Left lobe of liver (tissue), 2 donors: ENCODE results near the gene SLC35G1. TPM values are rescaled to one million over a fixed set of nuclear protein-coding genes. Genes with fewer than 3 reads are reported as not detected.

ENCODE experiments used
- ATAC-seq: fragments of 200-7000 bp; cut with Tn5 transposase; one replicate; pipeline ENCODE4 v1.9.1; 2020; ENCODE audit warnings: mild to moderate bottlenecking, moderate library complexity
- DNase-seq: peaks from one replicate; pipeline ENCODE4 v3.0.0-alpha.2; 2020; ENCODE audit warnings: low spot score
- total RNA-seq: library from RNA; stranded (reverse); gene quantifications from one replicate; pipeline ENCODE4 v1.2.1, GENCODE V29; 2021
- donor health status: DM: no; HTN: no; CAD: no; lungs with moderate emphysema.
- donor health status: DM: no; HTN: yes; CAD: no.

SLC35G1 gene, protein sequence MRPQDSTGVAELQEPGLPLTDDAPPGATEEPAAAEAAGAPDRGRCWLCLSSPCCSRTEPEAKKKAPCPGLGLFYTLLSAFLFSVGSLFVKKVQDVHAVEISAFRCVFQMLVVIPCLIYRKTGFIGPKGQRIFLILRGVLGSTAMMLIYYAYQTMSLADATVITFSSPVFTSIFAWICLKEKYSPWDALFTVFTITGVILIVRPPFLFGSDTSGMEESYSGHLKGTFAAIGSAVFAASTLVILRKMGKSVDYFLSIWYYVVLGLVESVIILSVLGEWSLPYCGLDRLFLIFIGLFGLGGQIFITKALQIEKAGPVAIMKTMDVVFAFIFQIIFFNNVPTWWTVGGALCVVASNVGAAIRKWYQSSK
- 2.9 TPM for total RNA-seq

- DNase-seq: peak; percentile 83
- peak; percentile 96 for ATAC-seq
Measured at GRCh38 chr10:93893646-93894515, at the start of gene SLC35G1. TSS of gene SLC35G1 (plus strand) at chr10:93893978. CDS start at chr10:93894034, 56 bp downstream.

DNA sequence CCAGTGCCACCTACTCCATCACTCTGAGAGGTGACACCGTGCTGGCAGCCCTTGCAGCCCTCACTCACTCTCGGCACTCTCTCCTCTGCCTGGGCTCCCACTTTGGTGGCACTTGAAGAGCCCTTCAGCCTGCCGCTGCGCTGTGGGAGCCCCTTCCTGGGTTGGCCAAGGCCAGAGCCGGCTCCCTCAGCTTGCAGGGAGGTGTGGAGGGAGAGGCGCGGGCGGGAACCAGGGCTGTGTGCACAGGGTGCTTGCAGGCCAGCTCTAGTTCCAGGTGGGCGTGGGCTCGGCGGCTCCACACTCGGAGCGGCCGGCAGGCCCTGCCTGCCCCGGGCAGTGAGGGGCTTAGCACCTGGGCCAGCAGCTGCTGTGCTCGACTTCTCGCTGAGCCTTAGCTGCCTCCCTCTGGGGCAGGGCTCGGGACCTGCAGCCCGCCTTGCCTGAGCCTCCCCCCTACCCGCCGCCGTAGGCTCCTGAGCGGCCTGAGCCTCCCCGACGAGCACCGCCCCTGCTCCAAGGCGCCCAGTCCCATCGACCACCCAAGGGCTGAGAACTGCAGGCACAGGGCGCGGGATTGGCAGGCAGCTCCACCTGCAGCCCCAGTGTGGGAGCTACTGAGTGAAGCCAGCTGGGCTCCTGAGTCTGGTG lies 48.7 kb upstream of the SLC35G1 start:
- ATAC-seq: no peak
- no peak for DNase-seq

DNA sequence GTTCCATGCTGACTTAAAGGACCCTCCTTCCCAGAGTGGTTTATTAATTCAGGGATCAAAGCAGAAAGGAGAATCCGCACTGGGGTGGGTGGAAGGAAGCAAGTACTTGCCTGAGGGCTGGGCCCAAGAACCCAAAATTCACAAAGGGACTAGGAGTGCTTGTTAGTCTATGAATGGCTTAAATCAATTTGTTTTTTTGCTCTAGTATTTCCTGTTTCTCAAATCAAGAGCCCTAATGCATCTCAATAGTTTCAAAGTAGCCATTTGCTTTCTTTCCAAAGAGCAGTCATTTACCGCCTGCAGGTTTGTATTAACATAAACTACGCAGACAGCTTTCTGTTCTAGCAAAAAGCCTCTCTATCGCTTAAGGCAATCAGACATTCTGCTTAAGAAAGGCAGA lies 44.2 kb upstream of the SLC35G1 start:
- no peak for ATAC-seq

DNA sequence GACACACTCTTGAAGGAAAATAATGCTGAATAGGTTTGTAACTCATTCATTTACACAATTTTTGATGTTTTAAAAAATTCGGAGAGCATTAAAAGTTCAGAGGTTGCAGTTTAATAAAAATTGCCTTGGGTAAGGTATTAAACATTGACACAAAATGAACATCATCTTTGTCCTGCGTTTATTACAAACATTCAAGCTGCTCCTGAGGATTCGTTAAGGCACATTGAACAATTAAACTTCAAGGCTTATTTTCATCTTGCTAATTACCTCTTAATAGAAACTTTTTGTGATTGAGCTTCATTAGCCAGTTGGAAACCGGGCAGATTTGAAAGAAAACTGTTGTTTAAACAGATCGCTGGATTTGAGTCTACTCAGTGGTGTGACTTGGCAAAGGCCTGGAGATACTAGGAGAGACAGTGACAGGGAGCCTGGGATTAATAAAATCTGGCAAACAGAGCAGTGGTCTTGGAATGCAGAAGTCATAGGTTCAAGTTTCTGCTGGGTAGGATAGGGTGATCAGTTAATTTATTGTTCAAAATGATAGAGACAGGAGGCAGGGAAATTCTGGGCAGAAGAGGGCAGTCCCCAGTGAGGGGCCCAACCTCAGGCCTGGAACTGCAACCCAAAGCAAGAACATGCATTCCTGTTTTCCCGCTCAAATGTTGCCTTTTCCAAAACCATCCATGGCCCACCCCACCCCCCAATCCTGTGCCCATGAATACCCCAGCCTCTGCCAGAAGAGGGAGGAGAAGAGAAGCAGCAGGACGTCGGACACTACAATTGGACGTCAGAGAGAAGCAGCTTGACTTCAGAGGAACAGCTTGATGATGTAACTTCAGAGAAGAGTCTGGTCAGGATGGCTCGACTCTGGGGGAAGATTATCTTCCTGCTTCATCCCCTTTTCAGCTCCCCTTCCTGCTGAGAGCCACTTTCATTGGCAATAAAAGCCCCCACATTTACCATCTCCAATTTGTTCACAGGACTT lies 43.5 kb upstream of the SLC35G1 start:
- ATAC-seq (no peak), DNase-seq (no peak)

More for the DNA sequence above, 44.2 kb upstream of the SLC35G1 start:
- DNase-seq: no peak

DNA sequence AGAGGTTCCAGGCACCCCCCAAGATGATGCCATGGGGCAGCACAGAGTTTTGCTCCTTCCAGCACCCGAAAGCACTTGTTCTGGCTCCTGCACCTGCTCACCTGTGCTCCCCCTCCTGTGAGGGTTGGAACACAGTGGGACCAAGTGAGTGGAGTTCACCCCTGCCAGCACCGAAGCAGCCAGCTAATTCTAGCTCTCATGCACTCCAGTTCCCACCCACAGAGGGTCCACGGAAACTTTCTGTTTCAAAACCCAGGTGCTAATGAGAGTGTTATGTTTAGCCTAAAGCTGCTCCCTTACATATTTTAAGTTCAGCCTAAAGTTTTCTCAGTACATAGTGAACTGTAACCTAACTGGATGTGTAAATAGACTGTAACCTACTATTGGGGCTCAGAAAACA lies 42.6 kb upstream of the SLC35G1 start:
- DNase-seq: no peak
- ATAC-seq: no peak

DNA sequence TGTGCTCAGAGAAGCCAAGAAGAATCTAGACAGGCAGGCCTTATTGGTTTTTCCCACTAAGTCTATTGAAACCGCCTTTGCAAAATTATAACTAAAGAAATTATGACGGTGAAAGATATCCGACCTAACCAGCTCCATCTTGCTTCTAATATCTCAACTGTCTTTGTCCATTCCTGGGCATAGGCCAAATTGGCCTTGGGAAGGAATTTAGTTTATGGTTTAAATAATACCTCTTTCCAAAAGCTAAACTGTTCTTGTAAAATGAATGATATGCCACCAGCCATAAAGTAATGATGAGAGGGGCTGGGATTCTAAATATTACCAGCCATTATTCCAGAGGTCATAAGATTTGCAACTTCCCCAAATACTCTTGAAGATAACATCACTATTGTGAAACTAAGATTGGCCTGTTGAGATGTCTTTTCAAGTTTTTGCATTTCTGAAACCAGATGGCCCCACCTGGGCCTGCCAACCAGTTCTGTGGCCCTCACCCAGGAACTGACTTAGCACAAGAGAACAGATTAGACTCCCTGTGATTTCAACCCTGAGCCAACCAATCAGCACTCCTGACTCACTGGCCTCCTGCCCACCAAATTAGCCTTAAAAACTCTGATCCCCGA lies 41.2 kb upstream of the SLC35G1 start:
- DNase-seq (no peak), ATAC-seq (no peak)

- peak; percentile 89 for ATAC-seq
- DNase-seq: no peak
Measured at GRCh38 chr10:93854975-93855374, 38.8 kb upstream of the SLC35G1 start.

DNA sequence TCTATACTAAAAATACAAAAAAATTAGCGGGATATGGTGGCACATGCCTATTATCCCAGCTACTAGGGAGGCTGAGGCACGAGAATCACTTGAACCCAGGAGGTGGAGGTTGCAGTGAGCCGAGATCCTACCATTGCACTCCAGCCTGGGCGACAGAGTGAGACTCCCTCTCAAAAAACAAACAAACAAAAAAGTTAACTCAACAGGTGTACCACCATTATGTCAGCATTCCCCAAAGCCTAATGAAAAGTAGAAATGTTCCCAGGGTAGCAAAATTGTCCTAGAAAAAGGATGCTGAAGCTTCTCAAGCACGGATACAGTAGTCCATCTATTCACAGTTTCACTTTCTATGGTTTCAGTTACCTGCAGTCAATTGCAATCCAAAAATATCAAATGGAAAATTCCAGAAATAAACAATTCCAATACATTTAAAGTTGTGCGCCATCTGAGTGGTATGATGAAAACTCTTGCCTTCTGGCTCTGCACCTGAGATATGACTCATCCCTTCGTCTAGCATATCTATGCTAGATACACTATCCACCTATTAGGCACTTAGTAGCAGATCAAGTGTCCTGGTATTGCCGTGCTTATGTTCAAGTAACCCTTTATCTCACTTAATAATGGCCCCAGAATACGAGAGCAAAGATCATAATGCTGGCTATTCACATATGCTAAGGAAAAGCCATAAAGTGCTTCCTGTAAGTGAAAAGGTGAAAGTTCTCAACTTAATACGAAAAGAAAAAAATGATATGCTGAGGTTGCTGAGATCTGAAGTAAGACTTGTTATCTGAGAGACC lies 37.2 kb upstream of the SLC35G1 start:
- ATAC-seq (no peak), DNase-seq (no peak)

GRCh38 chr10:93859049-93859655 lies 34.6 kb upstream of the SLC35G1 start:
- ATAC-seq (peak; percentile 37), DNase-seq (no peak)

DNA sequence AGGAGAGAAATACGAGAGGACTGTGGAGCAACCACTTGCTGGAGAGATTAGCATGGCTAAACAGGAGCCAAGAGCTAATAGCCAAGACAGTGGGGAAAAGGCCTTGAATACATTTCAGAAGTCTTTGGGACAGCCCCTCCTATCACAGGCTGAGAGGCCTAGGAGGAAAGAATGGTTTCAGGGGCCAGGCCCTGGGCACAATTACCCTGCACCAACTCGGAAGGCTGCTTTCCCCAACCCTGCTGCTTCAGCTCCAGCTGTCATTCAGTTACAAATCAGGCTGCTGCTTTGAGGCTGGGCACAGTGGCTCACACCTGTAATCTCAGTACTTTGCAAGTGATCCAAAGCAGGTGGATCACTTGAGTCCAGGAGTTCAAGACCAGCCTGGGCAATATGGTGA lies 32.0 kb upstream of the SLC35G1 start:
- ATAC-seq (no peak), DNase-seq (no peak)

DNA sequence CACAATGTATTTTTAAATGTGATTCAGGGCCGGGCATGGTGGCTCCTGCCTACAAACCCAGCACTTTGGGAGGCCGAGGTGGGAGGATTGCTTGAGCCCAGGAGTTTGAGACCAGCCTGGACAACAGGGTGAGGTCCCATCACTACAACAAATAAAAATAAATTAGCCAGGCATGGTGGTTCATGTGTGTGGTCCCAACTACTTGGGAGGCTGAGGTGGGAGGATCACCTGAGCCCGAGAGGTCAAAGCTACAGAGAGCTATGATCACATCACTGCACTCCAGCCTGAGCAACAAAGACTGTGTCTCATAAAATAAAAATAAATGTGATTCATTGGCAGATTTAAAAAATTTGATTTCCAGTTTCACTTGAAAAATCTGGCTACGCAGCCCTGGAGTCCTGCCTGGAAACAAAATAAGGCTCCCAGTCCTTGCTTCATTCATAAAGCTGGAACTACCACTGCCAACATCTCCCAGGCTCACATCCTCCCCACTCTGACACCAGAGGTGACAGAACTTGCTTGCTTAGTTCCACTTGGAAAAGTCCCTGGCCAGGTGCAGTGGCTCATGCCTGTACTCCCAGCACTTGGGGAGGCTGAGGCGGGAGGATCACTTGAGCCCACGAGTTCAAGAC lies 27.9 kb upstream of the SLC35G1 start:
- no peak for ATAC-seq
- DNase-seq: no peak

- no peak for ATAC-seq
Measured at GRCh38 chr10:93867525-93867924, 26.3 kb upstream of the SLC35G1 start.

GRCh38 chr10:93871671-93872204 lies 22.0 kb upstream of the SLC35G1 start:
- ATAC-seq (no peak), DNase-seq (no peak)

More at GRCh38 chr10:93867525-93867924, 26.3 kb upstream of the SLC35G1 start:
- no peak for DNase-seq

DNA sequence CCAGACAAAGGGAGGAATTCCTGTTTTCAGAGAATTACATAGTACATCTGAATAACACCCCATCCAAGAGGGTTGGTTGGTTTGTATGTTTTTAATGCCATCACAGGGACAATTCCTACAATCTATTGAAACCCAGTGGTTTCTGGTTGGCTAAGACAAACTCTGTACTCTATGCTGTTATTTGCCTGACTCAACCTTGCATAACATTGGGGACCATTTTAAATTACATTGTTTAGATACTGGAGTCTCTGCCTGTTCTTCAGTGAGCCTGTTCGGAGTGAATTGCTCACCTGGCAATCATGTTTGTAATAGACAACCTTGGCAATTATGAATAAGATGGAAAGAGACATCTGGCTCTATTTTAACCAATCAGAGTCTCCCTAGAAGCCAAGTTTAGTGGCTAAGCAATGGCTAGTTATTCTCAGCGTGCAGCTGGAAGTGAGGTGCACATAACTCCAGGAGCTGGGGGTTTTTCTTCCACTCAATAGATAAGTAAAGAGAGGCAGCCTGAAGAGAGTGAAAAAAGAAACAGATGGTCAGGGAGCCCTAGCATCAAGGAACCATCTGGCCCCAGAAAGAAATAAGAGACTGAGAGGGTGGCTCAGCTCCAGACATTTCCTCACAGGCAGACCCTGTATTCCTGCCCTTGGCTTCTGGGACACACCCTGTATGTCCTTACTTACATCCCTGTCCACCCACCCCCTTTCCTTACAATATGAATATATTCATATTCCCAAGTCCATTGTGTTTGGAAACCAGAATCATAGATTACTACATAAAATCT lies 21.2 kb upstream of the SLC35G1 start:
- DNase-seq: no peak
- no peak for ATAC-seq

DNA sequence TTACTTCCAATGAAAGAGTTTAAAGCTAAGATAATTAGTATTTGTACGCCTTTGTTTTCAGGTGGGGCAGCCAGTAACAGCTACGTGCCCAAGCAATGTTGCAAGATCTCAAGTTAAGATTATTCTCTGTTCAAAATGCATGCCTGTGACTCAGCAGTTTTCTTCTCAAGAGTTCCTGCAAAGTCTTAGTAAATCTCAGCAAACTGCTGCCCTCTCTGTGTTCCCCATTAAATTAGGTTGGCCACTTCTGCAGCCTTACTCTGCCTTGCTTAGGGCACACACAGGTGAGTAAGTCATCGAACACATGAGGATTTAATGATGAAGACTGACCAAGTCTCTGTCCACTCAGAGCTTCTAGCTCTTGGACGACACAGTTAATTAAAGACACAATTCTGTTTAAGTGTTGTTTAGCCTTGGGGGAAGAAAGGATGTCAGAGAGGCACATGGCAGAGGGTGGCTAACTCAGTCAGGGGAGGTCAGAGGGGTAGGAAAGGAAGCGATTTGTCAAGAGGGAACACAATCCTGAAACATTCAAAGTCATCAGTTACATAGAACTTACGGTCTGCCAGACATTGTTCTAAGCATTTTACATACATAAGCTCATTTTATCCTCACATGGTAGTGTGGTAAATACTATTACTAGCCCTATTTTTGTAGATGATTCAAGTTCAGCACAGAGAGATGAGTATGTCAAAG lies 20.2 kb upstream of the SLC35G1 start:
- DNase-seq: no peak
- ATAC-seq: no peak

- ATAC-seq (peak; percentile 32), DNase-seq (no peak)
Measured at GRCh38 chr10:93874309-93875031, 19.3 kb upstream of the SLC35G1 start.
